CD4-positive, alpha-beta T cell treated with Interleukin-15 for 1 hour (primary cell): ENCODE data around the gene KCTD7.
"Not testable (repeated sequence)": the region's sequence is repeated elsewhere in the genome, so short reads cannot be mapped to it uniquely, and the experiment has no call there.

Source experiments
- DNase-seq: peaks from one replicate; pipeline ENCODE4 v3.0.0-alpha.2; 2020

The KCTD7 gene

GRCh38 chr7:66683770-66684123 is 55.1 kb downstream of the KCTD7 start:
- no peak for DNase-seq

- DNase-seq, result not testable (repeated sequence)
These were observed 57.0 kb downstream of the KCTD7 start for GRCh38 chr7:66685663-66686062.

- DNase-seq, result no peak
These were observed 58.5 kb downstream of the KCTD7 start for GRCh38 chr7:66687186-66687585.

- DNase-seq, result not testable (repeated sequence)
These were observed 59.0 kb downstream of the KCTD7 start for GRCh38 chr7:66687672-66688071.

- DNase-seq, result no peak
These were observed 60.4 kb downstream of the KCTD7 start for GRCh38 chr7:66689081-66689480.

- DNase-seq, result no peak
These were observed 64.7 kb downstream of the KCTD7 start for GRCh38 chr7:66693331-66693730.
